Loucy (cell line): Measurements from ENCODE around the gene FGFR4.
A peak's percentile ranks its signal among the peaks of the same experiment; 100 is the strongest.

Source experiments
- H2AFZ ChIP-seq: fragments of 200-600 bp; sonication (generic); 2 replicates; pipeline ENCODE4 v1.6.0; 2016; ENCODE audit warnings: antibody characterized with exemption, mild to moderate bottlenecking, low read length, moderate library complexity
- H3F3A ChIP-seq: fragments of 200-600 bp; 2 replicates; pipeline ENCODE4 v1.6.0; 2016; ENCODE audit warnings: antibody characterized with exemption, low read depth, mild to moderate bottlenecking
- H3K27me3 ChIP-seq: fragments of 200-600 bp; sonication (generic); 2 replicates; pipeline ENCODE4 v1.6.1; 2014; ENCODE audit warnings: low read length, mild to moderate bottlenecking; ENCODE audit not compliant: insufficient read depth, poor library complexity, severe bottlenecking
- H3K36me3 ChIP-seq: fragments of 200-600 bp; sonication (generic); 2 replicates; pipeline ENCODE4 v1.6.1; 2016; ENCODE audit warnings: low read length; ENCODE audit not compliant: insufficient read depth
- H3K4me1 ChIP-seq: fragments of 200-600 bp; sonication (generic); 2 replicates; pipeline ENCODE4 v1.5.1; 2014; ENCODE audit warnings: low read length, mild to moderate bottlenecking; ENCODE audit not compliant: insufficient read depth, poor library complexity, severe bottlenecking
- H3K4me2 ChIP-seq: fragments of 200-600 bp; sonication (generic); 2 replicates; pipeline ENCODE4 v1.6.0; 2014; ENCODE audit warnings: antibody characterized with exemption, low read length, low read depth, mild to moderate bottlenecking; ENCODE audit not compliant: poor library complexity, severe bottlenecking
- H3K4me3 ChIP-seq: fragments of 200-600 bp; sonication (generic); 2 replicates; pipeline ENCODE4 v1.5.1; 2014; ENCODE audit warnings: low read length, mild to moderate bottlenecking, mixed read lengths; ENCODE audit not compliant: poor library complexity, severe bottlenecking
- H3K79me2 ChIP-seq: fragments of 200-600 bp; sonication (generic); 2 replicates; pipeline ENCODE4 v1.6.1; 2014; ENCODE audit warnings: low read length; ENCODE audit not compliant: insufficient read depth
- H3K9ac ChIP-seq: fragments of 200-600 bp; sonication (generic); 2 replicates; pipeline ENCODE4 v1.6.0; 2014; ENCODE audit warnings: mild to moderate bottlenecking, low read depth, low read length, moderate library complexity; ENCODE audit not compliant: poor library complexity, severe bottlenecking
- H3K9me2 ChIP-seq: fragments of 200-600 bp; sonication (generic); replicated peaks from 2 replicates; pipeline ENCODE4 v1.6.1; 2016; ENCODE audit warnings: low read depth, low read length, mixed read lengths
- H3K9me3 ChIP-seq: fragments of 200-600 bp; sonication (generic); 2 replicates; pipeline ENCODE4 v1.6.1; 2014; ENCODE audit warnings: mild to moderate bottlenecking, antibody characterized with exemption, low read length, low read depth; ENCODE audit not compliant: insufficient read depth
- H4K20me1 ChIP-seq: fragments of 200-600 bp; sonication (generic); 2 replicates; pipeline ENCODE4 v1.6.0; 2014; ENCODE audit warnings: antibody characterized with exemption, low read length, mild to moderate bottlenecking; ENCODE audit not compliant: insufficient read depth, poor library complexity, severe bottlenecking
- EZH2phosphoT487 ChIP-seq: fragments of 200-600 bp; IDR thresholded peaks from 2 replicates; pipeline ENCODE4 v1.6.1; 2018; ENCODE audit warnings: antibody characterized with exemption, mild to moderate bottlenecking, moderate library complexity, borderline replicate concordance
- TF ChIP-seq, protein P1 (sequence below): fragments of 200-600 bp; sonication (generic); conservative IDR thresholded peaks from 2 replicates; pipeline ENCODE4 v1.5.1; 2014; ENCODE audit warnings: mild to moderate bottlenecking, antibody characterized with exemption, low read length

FGFR4 gene

DNA sequence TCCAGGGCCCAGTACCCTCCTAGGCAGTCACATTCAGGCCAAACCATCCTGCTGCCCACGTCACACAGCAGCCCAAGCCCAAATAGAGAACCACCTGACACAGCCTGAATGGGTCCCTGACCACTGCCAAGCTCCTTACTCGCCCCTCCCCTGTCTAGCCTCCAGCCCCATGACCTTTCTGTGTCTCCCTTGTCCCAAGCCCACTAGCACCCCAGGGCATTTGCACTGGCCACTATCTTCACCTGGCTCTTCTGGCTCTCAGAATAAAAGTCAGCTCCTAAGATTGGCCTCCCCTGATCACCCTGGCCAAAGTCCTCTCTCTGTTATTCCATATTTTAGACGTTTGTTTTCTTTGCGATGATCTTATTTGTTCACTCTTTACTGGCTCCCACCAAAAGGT is 20.4 kb downstream of the FGFR4 start:
- no peaks in the 10 kb centered on the region for H3K79me2 ChIP-seq
- H3K27me3 ChIP-seq = no peaks in the 10 kb centered on the region
- no peaks in the 10 kb centered on the region for H3F3A ChIP-seq
- H3K9me3 ChIP-seq = no peaks in the 10 kb centered on the region
- no peak overlapping the region for H3K4me3 ChIP-seq
- TF ChIP-seq EZH2phosphoT487 = no peak
- TF ChIP-seq, protein P1, sequence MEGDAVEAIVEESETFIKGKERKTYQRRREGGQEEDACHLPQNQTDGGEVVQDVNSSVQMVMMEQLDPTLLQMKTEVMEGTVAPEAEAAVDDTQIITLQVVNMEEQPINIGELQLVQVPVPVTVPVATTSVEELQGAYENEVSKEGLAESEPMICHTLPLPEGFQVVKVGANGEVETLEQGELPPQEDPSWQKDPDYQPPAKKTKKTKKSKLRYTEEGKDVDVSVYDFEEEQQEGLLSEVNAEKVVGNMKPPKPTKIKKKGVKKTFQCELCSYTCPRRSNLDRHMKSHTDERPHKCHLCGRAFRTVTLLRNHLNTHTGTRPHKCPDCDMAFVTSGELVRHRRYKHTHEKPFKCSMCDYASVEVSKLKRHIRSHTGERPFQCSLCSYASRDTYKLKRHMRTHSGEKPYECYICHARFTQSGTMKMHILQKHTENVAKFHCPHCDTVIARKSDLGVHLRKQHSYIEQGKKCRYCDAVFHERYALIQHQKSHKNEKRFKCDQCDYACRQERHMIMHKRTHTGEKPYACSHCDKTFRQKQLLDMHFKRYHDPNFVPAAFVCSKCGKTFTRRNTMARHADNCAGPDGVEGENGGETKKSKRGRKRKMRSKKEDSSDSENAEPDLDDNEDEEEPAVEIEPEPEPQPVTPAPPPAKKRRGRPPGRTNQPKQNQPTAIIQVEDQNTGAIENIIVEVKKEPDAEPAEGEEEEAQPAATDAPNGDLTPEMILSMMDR = no peak
- no peaks in the 10 kb centered on the region for H4K20me1 ChIP-seq
- H3K4me2 ChIP-seq = no peak overlapping the region
- H3K9ac ChIP-seq = no peak overlapping the region
- H3K9me2 ChIP-seq = no peaks in the 10 kb centered on the region
- no peaks in the 10 kb centered on the region for H3K4me1 ChIP-seq
- no peak overlapping the region for H2AFZ ChIP-seq
- no peaks in the 10 kb centered on the region for H3K36me3 ChIP-seq

DNA sequence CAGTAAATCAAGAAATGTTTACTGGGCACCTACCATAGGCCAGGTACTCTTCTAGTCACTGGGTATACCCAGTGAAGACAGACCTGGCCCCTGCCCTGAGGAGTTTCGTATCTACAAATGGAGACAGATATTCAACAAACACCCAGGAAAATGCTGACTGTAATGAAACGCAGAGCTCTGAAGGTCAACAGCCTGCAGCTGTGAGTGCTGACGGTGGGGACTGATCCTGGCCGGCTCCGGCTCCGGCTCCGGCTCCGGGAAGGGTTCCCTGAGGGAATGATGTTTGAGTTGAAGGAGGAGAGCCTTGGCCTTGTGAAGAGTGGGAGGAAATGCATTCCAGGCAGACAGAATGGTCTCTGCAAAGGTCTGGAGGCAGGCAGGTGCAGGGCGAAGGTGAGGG is 23.1 kb downstream of the FGFR4 start:
- H3F3A ChIP-seq = no peaks in the 10 kb centered on the region
- no peaks in the 10 kb centered on the region for H4K20me1 ChIP-seq
- no peaks in the 10 kb centered on the region for H3K9me3 ChIP-seq
- H3K9ac ChIP-seq = no peak overlapping the region
- H3K79me2 ChIP-seq = no peaks in the 10 kb centered on the region
- no peak overlapping the region for H3K4me3 ChIP-seq
- H3K27me3 ChIP-seq = no peaks in the 10 kb centered on the region
- H3K9me2 ChIP-seq = no peaks in the 10 kb centered on the region
- H3K4me2 ChIP-seq = no peak overlapping the region
- no peaks in the 10 kb centered on the region for H3K36me3 ChIP-seq
- H2AFZ ChIP-seq = no peak overlapping the region
- H3K4me1 ChIP-seq = no peaks in the 10 kb centered on the region
- TF ChIP-seq, protein P1 = no peak
- no peak for TF ChIP-seq EZH2phosphoT487

DNA sequence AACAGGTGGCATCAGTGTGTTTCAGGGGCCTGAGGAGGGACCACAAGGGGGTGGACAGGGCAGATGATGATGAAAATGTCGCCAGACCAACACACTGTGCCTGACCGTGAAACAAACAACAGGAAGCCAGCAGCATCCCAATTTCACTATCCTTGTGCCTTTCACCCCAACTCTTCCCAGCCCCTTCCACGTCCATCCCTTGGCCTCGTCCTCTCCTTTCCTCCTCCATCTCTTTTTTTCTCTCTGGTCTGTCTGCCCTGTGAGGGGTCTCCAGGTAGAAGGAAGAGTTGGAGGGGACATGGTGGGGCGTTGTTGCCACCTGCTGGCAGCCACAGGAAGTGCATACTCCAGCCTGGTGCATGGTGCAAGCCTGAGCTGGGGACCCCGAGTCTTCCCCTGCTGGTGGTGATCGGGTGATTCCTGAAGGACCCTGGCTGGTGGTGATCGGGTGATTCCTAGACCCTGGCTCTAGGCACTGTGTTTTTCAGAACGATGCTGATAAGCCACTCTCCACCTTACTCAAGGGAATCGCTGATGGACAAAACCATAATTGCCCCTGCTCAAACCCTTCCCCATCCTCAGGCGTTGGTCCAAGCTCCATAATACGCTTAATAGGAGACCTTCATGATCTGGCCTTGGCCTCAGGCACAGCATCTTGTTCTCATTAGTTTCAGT is 25.1 kb downstream of the FGFR4 start:
- Histone ChIP-seq H3K79me2 (no peaks in the 10 kb centered on the region), H3K4me3 (no peak overlapping the region), H3K36me3 (no peaks in the 10 kb centered on the region), H2AFZ (no peak overlapping the region), H3K27me3 (no peaks in the 10 kb centered on the region), H4K20me1 (no peaks in the 10 kb centered on the region), H3K9me2 (no peaks in the 10 kb centered on the region), H3K4me2 (no peak overlapping the region), H3K9ac (no peak overlapping the region), H3K9me3 (no peaks in the 10 kb centered on the region), H3K4me1 (no peaks in the 10 kb centered on the region), H3F3A (no peaks in the 10 kb centered on the region)
- TF ChIP-seq, protein P1 = peak; percentile 82
- no peak for TF ChIP-seq EZH2phosphoT487
